Astrocyte (in vitro differentiated cells and primary cell): ENCODE data around the gene ADCY1. TPM values are rescaled to one million over a fixed set of nuclear protein-coding genes. Genes with fewer than 3 reads are reported as not detected.

Source experiments
- DNase-seq: peaks from one replicate; pipeline ENCODE4 v3.0.0-alpha.2; 2010; ENCODE audit warnings: low read depth
- FAIRE-seq: peaks from 2 replicates; lab custom pipeline; 2011; peaks lifted over from hg19 to GRCh38; lab: Jason Lieb, UNC
- H2AFZ ChIP-seq: 2 replicates; pipeline ENCODE4 v1.6.0; 2012; ENCODE audit warnings: low read depth, low read length, inconsistent platforms
- H3K27ac ChIP-seq: 2 replicates; pipeline ENCODE4 v1.5.1; 2011; ENCODE audit warnings: low read depth, low read length, inconsistent platforms
- H3K27me3 ChIP-seq: 2 replicates; pipeline ENCODE4 v1.6.0; 2011; ENCODE audit warnings: low read length, inconsistent platforms; ENCODE audit not compliant: insufficient read depth
- H3K36me3 ChIP-seq: 2 replicates; pipeline ENCODE4 v1.5.1; 2011; ENCODE audit warnings: low read length, inconsistent platforms; ENCODE audit not compliant: insufficient read depth
- H3K4me1 ChIP-seq: 2 replicates; pipeline ENCODE4 v1.5.1; 2011; ENCODE audit warnings: low read length, inconsistent platforms; ENCODE audit not compliant: insufficient read depth
- H3K4me2 ChIP-seq: 2 replicates; pipeline ENCODE4 v1.6.0; 2012; ENCODE audit warnings: low read length, inconsistent platforms
- H3K4me3 ChIP-seq: 2 replicates; pipeline ENCODE4 v1.5.1; 2011; ENCODE audit warnings: low read depth, mild to moderate bottlenecking, low read length, inconsistent platforms; ENCODE audit not compliant: insufficient read depth
- H3K79me2 ChIP-seq: 2 replicates; pipeline ENCODE4 v1.6.0; 2012; ENCODE audit warnings: mild to moderate bottlenecking, low read length, inconsistent platforms; ENCODE audit not compliant: insufficient read depth
- H3K9ac ChIP-seq: 2 replicates; pipeline ENCODE4 v1.6.0; 2012; ENCODE audit warnings: mild to moderate bottlenecking, low read length, inconsistent platforms
- H3K9me3 ChIP-seq: 2 replicates; pipeline ENCODE4 v1.5.1; 2012; ENCODE audit warnings: low read depth, mild to moderate bottlenecking, low read length, inconsistent platforms; ENCODE audit not compliant: insufficient read depth
- H4K20me1 ChIP-seq: 2 replicates; pipeline ENCODE4 v1.6.0; 2012; ENCODE audit warnings: low read length, inconsistent platforms; ENCODE audit not compliant: insufficient read depth
- H3K27ac Mint-ChIP-seq: one replicate; pipeline ENCODE4 v1.8.0; 2021; ENCODE audit warnings: mild to moderate bottlenecking, mixed read lengths; ENCODE audit not compliant: unreplicated experiment
- H3K27me3 Mint-ChIP-seq: one replicate; pipeline ENCODE4 v1.8.0; 2021; ENCODE audit warnings: low read depth, mixed read lengths; ENCODE audit not compliant: unreplicated experiment
- H3K36me3 Mint-ChIP-seq: one replicate; pipeline ENCODE4 v1.8.0; 2021; ENCODE audit warnings: low read depth, mixed read lengths; ENCODE audit not compliant: unreplicated experiment
- H3K4me1 Mint-ChIP-seq: one replicate; pipeline ENCODE4 v1.8.0; 2021; ENCODE audit warnings: low read depth, mixed read lengths; ENCODE audit not compliant: unreplicated experiment
- H3K4me3 Mint-ChIP-seq: one replicate; pipeline ENCODE4 v1.8.0; 2021; ENCODE audit warnings: mild to moderate bottlenecking, moderate library complexity, mixed read lengths; ENCODE audit not compliant: unreplicated experiment
- H3K9me3 Mint-ChIP-seq: one replicate; pipeline ENCODE4 v1.8.0; 2021; ENCODE audit warnings: mild to moderate bottlenecking, mixed read lengths; ENCODE audit not compliant: unreplicated experiment
- CTCF ChIP-seq: IDR thresholded peaks from 2 replicates; pipeline ENCODE4 v1.5.1; 2011; ENCODE audit warnings: low read depth, mild to moderate bottlenecking, inconsistent platforms, low read length, moderate library complexity; ENCODE audit not compliant: insufficient read depth
- EZH2 ChIP-seq: IDR thresholded peaks from 2 replicates; pipeline ENCODE4 v1.6.1; 2012; ENCODE audit warnings: mild to moderate bottlenecking, low read length, inconsistent platforms; ENCODE audit not compliant: insufficient read depth
- total RNA-seq: library from RNA; stranded (reverse); gene quantifications from 2 replicates; pipeline ENCODE4 v1.2.1, GENCODE V29; 2021

Gene ADCY1
- total RNA-seq, 1 donor from 2014 or later = 1.6 TPM

DNA sequence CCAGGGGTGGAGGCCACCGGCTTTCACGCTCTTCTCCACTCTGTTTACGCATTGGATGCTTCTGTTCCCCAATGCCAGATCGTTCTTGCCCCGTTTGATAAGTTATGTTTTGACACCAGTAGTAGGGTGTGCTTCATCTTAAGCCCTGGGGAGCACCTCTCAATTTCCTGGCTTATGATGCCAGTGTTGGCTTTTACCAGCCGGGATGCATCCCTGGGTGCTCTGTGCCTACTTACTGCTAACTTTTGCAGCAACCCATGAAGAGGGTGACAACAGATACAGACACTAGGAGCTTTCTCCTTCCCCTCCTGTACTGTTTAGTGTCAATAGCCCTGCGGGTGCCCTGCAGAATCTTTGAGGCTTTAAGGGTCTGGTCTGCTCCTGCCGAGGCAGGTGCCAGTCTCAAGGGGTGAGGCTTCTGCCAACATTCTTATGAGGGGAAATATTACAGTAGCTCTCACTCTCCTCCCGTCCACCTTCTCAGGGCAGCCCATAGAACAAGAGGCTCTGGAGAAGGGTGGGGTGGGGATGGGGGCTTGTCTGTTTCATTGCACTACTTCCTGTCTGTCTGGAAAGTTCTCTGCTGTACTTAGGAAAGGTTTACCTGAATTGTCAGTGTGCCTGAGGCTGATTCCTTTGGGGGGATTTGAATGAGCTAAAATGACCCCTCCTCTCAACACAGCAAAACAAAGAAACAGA lies 23.3 kb downstream of the ADCY1 start:
- Histone ChIP-seq H3K4me1 (no peaks in the 10 kb centered on the region), H3K79me2 (no peaks in the 10 kb centered on the region), H3K4me3 (no peak overlapping the region), H4K20me1 (no peaks in the 10 kb centered on the region), H2AFZ (no peak overlapping the region), H3K9ac (no peak overlapping the region), H3K4me2 (no peak overlapping the region), H3K9me3 (no peaks in the 10 kb centered on the region), H3K36me3 (no peaks in the 10 kb centered on the region), H3K27me3 (no peaks in the 10 kb centered on the region), H3K27ac (no peak overlapping the region)
- H3K36me3 Mint-ChIP-seq = no peaks in the 10 kb centered on the region
- DNase-seq (no peak), FAIRE-seq (no peak)
- no peaks in the 10 kb centered on the region for H3K9me3 Mint-ChIP-seq
- H3K27ac Mint-ChIP-seq = no peak overlapping the region
- no peak overlapping the region for H3K4me3 Mint-ChIP-seq
- no peak for TF ChIP-seq CTCF
- no peak for TF ChIP-seq EZH2
- H3K4me1 Mint-ChIP-seq = no peaks in the 10 kb centered on the region
- H3K27me3 Mint-ChIP-seq = peaks cover 23% of the 10 kb centered on the region

GRCh38 chr7:45598886-45599520 lies 24.8 kb downstream of the ADCY1 start:
- Histone ChIP-seq H2AFZ (no peak overlapping the region), H4K20me1 (no peaks in the 10 kb centered on the region), H3K27ac (no peak overlapping the region), H3K4me1 (no peaks in the 10 kb centered on the region), H3K9me3 (no peaks in the 10 kb centered on the region), H3K79me2 (no peaks in the 10 kb centered on the region), H3K27me3 (no peaks in the 10 kb centered on the region), H3K4me2 (no peak overlapping the region), H3K9ac (no peak overlapping the region), H3K4me3 (no peak overlapping the region), H3K36me3 (no peaks in the 10 kb centered on the region)
- DNase-seq (no peak), FAIRE-seq (no peak)
- Mint-ChIP-seq H3K4me1 (no peaks in the 10 kb centered on the region), H3K36me3 (no peaks in the 10 kb centered on the region), H3K27me3 (peaks cover 23% of the 10 kb centered on the region), H3K9me3 (no peaks in the 10 kb centered on the region), H3K4me3 (no peak overlapping the region), H3K27ac (no peak overlapping the region)
- TF ChIP-seq EZH2 (no peak), CTCF (no peak)
